GM21528 (cell line): Measurements from ENCODE around the gene LMTK3.
"Not testable (repeated sequence)": the region's sequence is repeated elsewhere in the genome, so short reads cannot be mapped to it uniquely, and the experiment has no call there.

Experiments used
- ATAC-seq: cut with Tn5 transposase; IDR thresholded peaks from one replicate; pipeline ENCODE4 v1.9.1; 2021; ENCODE audit warnings: mild to moderate bottlenecking, moderate library complexity; ENCODE audit not compliant: unreplicated experiment, low FRiP score

The LMTK3 gene

GRCh38 chr19:48489608-48490216, 21.9 kb downstream of the LMTK3 start:
- ATAC-seq: peak; percentile 47

- not testable (repeated sequence) for ATAC-seq
Observed at GRCh38 chr19:48488478-48488877, 23.2 kb downstream of the LMTK3 start.

GRCh38 chr19:48487948-48488347, 23.7 kb downstream of the LMTK3 start:
- no peak for ATAC-seq

- no peak for ATAC-seq
Observed at GRCh38 chr19:48487544-48487943, 24.1 kb downstream of the LMTK3 start.

GRCh38 chr19:48486706-48487105, 24.9 kb downstream of the LMTK3 start:
- ATAC-seq: not testable (repeated sequence)

GRCh38 chr19:48484931-48485612, 26.6 kb downstream of the LMTK3 start:
- no peak for ATAC-seq

- ATAC-seq: no peak
Observed at GRCh38 chr19:48484247-48484893, 27.3 kb downstream of the LMTK3 start.

GRCh38 chr19:48483301-48483700, 28.3 kb downstream of the LMTK3 start:
- ATAC-seq: no peak

- no peak for ATAC-seq
Observed at GRCh38 chr19:48481846-48482639, 29.6 kb downstream of the LMTK3 start.

- no peak for ATAC-seq
Observed at GRCh38 chr19:48480558-48481500, 30.8 kb downstream of the LMTK3 start.

GRCh38 chr19:48480183-48480557, 31.5 kb downstream of the LMTK3 start:
- ATAC-seq: no peak

GRCh38 chr19:48479686-48480085, 31.9 kb downstream of the LMTK3 start:
- no peak for ATAC-seq

- ATAC-seq: no peak
Observed at GRCh38 chr19:48478339-48479256, 33.0 kb downstream of the LMTK3 start.

GRCh38 chr19:48477698-48478338, 33.8 kb downstream of the LMTK3 start:
- no peak for ATAC-seq

- ATAC-seq: no peak
Observed at GRCh38 chr19:48477067-48477685, 34.5 kb downstream of the LMTK3 start.

GRCh38 chr19:48476176-48476575, 35.5 kb downstream of the LMTK3 start:
- ATAC-seq: no peak

GRCh38 chr19:48475369-48476068, 36.1 kb downstream of the LMTK3 start:
- ATAC-seq: no peak
